IPS-18a (cell line): Measurements from ENCODE around the gene CMYA5.
"Not testable (repeated sequence)": the region's sequence is repeated elsewhere in the genome, so short reads cannot be mapped to it uniquely, and the experiment has no call there.

Source experiments
- H3K27ac ChIP-seq: one replicate; pipeline ENCODE4 v1.5.1; 2013; ENCODE audit warnings: low read length
- H3K27me3 ChIP-seq: one replicate; pipeline ENCODE4 v1.6.1; 2013; ENCODE audit warnings: mild to moderate bottlenecking, low read length; ENCODE audit not compliant: control insufficient read depth, insufficient read depth
- H3K36me3 ChIP-seq: one replicate; pipeline ENCODE4 v1.6.1; 2013; ENCODE audit warnings: low read depth, low read length; ENCODE audit not compliant: control insufficient read depth
- H3K4me1 ChIP-seq: one replicate; pipeline ENCODE4 v1.6.1; 2013; ENCODE audit warnings: low read depth, low read length; ENCODE audit not compliant: control insufficient read depth
- H3K4me3 ChIP-seq: one replicate; pipeline ENCODE4 v1.5.1; 2013; ENCODE audit warnings: low read length
- H3K9ac ChIP-seq: one replicate; pipeline ENCODE4 v1.6.1; 2013; ENCODE audit warnings: mild to moderate bottlenecking, low read length, moderate library complexity
- H3K9me3 ChIP-seq: one replicate; pipeline ENCODE4 v1.6.1; 2013; ENCODE audit warnings: low read depth, low read length; ENCODE audit not compliant: control insufficient read depth

The CMYA5 gene

GRCh38 chr5:79753877-79754645 lies 64.4 kb downstream of the CMYA5 start:
- no peaks in the 10 kb centered on the region for H3K9me3 ChIP-seq
- H3K27me3 ChIP-seq: no peaks in the 10 kb centered on the region
- no peak overlapping the region for H3K9ac ChIP-seq
- H3K4me1 ChIP-seq: peaks cover 14% of the 10 kb centered on the region
- H3K27ac ChIP-seq: no peak overlapping the region
- no peaks in the 10 kb centered on the region for H3K36me3 ChIP-seq
- H3K4me3 ChIP-seq: no peak overlapping the region

GRCh38 chr5:79754865-79755555 lies 65.4 kb downstream of the CMYA5 start:
- H3K4me3 ChIP-seq: no peak overlapping the region
- peaks cover 11% of the 10 kb centered on the region for H3K4me1 ChIP-seq
- no peaks in the 10 kb centered on the region for H3K36me3 ChIP-seq
- no peak overlapping the region for H3K27ac ChIP-seq
- no peaks in the 10 kb centered on the region for H3K27me3 ChIP-seq
- H3K9ac ChIP-seq: no peak overlapping the region
- no peaks in the 10 kb centered on the region for H3K9me3 ChIP-seq

DNA sequence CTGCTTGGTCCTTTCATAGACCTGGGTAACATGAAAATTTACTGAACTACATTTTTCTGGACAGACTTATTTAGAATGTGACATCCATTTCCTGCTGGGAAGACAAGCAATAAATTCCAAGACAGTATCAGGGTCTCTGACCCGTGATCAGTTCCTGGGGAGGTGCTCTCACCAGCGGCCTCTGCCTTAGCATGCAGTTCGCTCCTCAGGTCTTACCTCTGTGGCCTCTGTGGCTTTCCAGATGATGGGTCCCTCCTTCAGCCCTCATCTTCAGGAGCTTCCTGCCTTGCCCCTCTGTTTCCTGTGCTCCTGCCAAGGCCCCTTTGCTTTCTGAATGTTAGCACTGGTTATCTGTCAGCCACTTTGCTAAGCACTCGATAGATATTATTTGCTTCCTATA lies 66.4 kb downstream of the CMYA5 start:
- no peak overlapping the region for H3K27ac ChIP-seq
- H3K9me3 ChIP-seq: no peaks in the 10 kb centered on the region
- no peak overlapping the region for H3K4me3 ChIP-seq
- peaks cover 1% of the 10 kb centered on the region for H3K4me1 ChIP-seq
- H3K9ac ChIP-seq: no peak overlapping the region
- H3K27me3 ChIP-seq: no peaks in the 10 kb centered on the region
- H3K36me3 ChIP-seq: no peaks in the 10 kb centered on the region

GRCh38 chr5:79759436-79759835 lies 69.8 kb downstream of the CMYA5 start:
- Histone ChIP-seq H3K4me3 (no peak overlapping the region), H3K27ac (no peak overlapping the region), H3K36me3 (no peaks in the 10 kb centered on the region), H3K9me3 (no peaks in the 10 kb centered on the region), H3K9ac (no peak overlapping the region), H3K27me3 (no peaks in the 10 kb centered on the region), H3K4me1 (no peaks in the 10 kb centered on the region)

DNA sequence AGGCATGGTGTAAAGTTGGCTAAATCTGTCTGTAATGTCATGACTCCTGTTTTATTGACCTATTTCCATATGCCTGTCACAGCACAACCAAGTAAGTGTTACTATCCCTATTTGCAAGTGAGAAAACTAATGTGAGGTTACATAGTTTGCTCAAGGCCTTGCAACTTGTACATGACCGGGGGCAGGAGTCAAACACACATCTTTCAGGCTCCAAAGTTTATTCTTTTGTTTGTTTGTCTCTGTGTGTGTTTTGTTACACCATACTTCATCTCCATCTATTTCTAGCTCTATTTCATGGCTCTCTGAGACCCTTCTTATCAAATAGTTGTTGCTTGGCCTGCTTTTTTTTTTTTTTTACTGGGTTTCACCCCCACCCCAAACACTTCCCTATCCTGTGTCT lies 70.2 kb downstream of the CMYA5 start:
- Histone ChIP-seq H3K27me3 (no peaks in the 10 kb centered on the region), H3K4me3 (no peak overlapping the region), H3K27ac (no peak overlapping the region), H3K9ac (no peak overlapping the region), H3K9me3 (no peaks in the 10 kb centered on the region), H3K4me1 (no peaks in the 10 kb centered on the region), H3K36me3 (no peaks in the 10 kb centered on the region)

DNA sequence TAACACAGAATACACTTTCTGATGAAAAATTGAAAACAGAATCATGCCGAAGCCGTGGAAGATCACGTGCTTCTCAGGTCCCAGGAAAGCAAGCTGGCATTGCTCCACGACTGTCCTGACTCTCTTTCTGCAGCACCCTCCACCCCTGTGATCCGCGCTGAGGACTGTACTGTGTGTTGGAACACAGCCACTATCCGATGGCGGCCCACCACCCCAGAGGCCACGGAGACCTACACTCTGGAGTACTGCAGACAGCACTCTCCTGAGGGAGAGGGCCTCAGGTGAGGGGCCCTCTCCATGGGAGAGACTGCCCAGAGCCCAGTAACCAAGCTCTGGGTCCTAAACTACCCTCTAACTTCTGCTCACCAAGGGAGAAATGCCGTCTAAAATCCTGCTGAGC lies 73.3 kb downstream of the CMYA5 start:
- no peaks in the 10 kb centered on the region for H3K4me1 ChIP-seq
- H3K9me3 ChIP-seq: no peaks in the 10 kb centered on the region
- no peak overlapping the region for H3K4me3 ChIP-seq

GRCh38 chr5:79764147-79764546 lies 74.5 kb downstream of the CMYA5 start:
- H3K36me3 ChIP-seq, H3K9ac ChIP-seq, H3K9me3 ChIP-seq, H3K4me1 ChIP-seq, H3K27me3 ChIP-seq, H3K27ac ChIP-seq, H3K4me3 ChIP-seq: not testable (repeated sequence)

More for the DNA sequence above, 73.3 kb downstream of the CMYA5 start:
- no peak overlapping the region for H3K9ac ChIP-seq
- no peaks in the 10 kb centered on the region for H3K27me3 ChIP-seq
- no peak overlapping the region for H3K27ac ChIP-seq
- H3K36me3 ChIP-seq: no peaks in the 10 kb centered on the region

DNA sequence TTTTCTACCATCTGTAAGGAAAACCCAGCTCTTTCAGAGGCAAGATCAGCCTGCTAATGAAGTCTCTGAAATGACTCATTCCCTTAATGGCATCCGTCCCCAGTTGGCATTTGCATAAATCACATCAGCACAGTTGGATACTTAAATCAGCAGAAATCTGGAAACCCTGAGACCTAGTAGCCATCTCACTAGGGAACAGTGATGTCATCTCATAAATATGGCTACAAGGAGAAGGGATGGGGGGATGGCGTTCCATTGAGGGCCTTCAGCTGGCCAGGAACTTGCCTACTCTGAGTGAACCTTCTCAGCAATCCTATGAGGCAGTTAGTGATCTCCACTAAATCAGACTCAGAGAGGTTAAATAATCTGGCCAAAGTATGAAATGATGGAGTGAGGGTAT lies 81.8 kb downstream of the CMYA5 start:
- Histone ChIP-seq H3K36me3 (no peaks in the 10 kb centered on the region), H3K4me1 (peaks cover 6% of the 10 kb centered on the region), H3K9ac (no peak overlapping the region), H3K9me3 (no peaks in the 10 kb centered on the region), H3K4me3 (no peak overlapping the region), H3K27me3 (no peaks in the 10 kb centered on the region), H3K27ac (no peak overlapping the region)

GRCh38 chr5:79772651-79773050 lies 83.0 kb downstream of the CMYA5 start:
- no peak overlapping the region for H3K4me3 ChIP-seq
- no peaks in the 10 kb centered on the region for H3K36me3 ChIP-seq
- H3K9ac ChIP-seq: no peak overlapping the region
- H3K4me1 ChIP-seq: peaks cover 6% of the 10 kb centered on the region
- H3K27ac ChIP-seq: no peak overlapping the region
- H3K27me3 ChIP-seq: no peaks in the 10 kb centered on the region
- no peaks in the 10 kb centered on the region for H3K9me3 ChIP-seq

DNA sequence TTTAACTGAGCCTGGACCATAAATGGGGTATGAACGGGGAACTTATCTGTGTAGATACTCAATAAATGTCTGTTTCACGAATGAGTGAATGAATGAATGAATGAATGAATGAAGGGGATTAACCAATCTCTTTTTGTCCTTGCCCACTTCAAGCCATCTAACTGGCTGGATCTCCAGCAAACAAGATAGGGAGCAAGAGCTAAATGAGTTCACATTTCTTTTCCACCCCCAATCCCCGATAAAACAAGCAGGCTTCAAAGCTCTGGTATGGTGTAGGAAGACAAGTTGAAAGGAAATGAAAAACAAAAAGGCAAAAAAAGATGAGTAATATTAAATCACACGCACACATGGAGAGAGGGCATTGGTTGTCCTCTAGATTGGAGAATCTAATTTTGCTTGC lies 84.0 kb downstream of the CMYA5 start:
- Histone ChIP-seq H3K4me1 (peaks cover 6% of the 10 kb centered on the region), H3K9me3 (no peaks in the 10 kb centered on the region), H3K36me3 (no peaks in the 10 kb centered on the region), H3K27me3 (no peaks in the 10 kb centered on the region), H3K9ac (no peak overlapping the region), H3K27ac (no peak overlapping the region), H3K4me3 (no peak overlapping the region)

- Histone ChIP-seq H3K4me3 (no peak overlapping the region), H3K9me3 (no peaks in the 10 kb centered on the region), H3K36me3 (no peaks in the 10 kb centered on the region), H3K9ac (no peak overlapping the region), H3K27me3 (no peaks in the 10 kb centered on the region), H3K27ac (no peak overlapping the region), H3K4me1 (peaks cover 6% of the 10 kb centered on the region)
These were observed 84.7 kb downstream of the CMYA5 start for GRCh38 chr5:79774171-79774854.
